Transverse colon (tissue), 4 donors: ENCODE measurements around the gene INHBC. TPM values are rescaled to one million over a fixed set of nuclear protein-coding genes. Genes with fewer than 3 reads are reported as not detected.
A peak's percentile ranks its signal among the peaks of the same experiment; 100 is the strongest.
"Not testable (repeated sequence)": the region's sequence is repeated elsewhere in the genome, so short reads cannot be mapped to it uniquely, and the experiment has no call there.

Experiments used
- DNase-seq: peaks from one replicate; pipeline ENCODE4 v3.0.0-alpha.2; 2019
- H3K27ac ChIP-seq, 4 donors: fragments of 200-600 bp; sonication (generic); 2 replicates each; pipeline ENCODE4 v1.5.1; 2016 to 2018; ENCODE audit warnings: inconsistent platforms in 4 of 4
- H3K27me3 ChIP-seq: fragments of 200-600 bp; sonication (generic); 2 replicates; pipeline ENCODE4 v1.5.1; 2017; ENCODE audit warnings: inconsistent platforms
- H3K36me3 ChIP-seq, 4 donors: fragments of 200-600 bp; sonication (generic); 2 replicates each; pipeline ENCODE4 v1.5.1; 2017 to 2019; ENCODE audit warnings: inconsistent platforms in 4 of 4
- H3K4me1 ChIP-seq, 4 donors: fragments of 200-600 bp; sonication (generic); 2 replicates each; pipeline ENCODE4 v1.5.1; 2017 to 2020; ENCODE audit warnings: inconsistent platforms in 4 of 4
- H3K4me3 ChIP-seq, 4 donors: fragments of 200-600 bp; sonication (generic); 1 replicate in 1 of 4; 2 replicates in 3 of 4; pipeline versions ENCODE4 v1.5.1 to v1.6.1; 2017 to 2019; ENCODE audit warnings: inconsistent platforms in 4 of 4
- H3K9me3 ChIP-seq, 2 donors: fragments of 200-600 bp; sonication (generic); 2 replicates each; pipeline ENCODE4 v1.5.1; 2017 to 2019; ENCODE audit warnings: inconsistent platforms in 2 of 2
- EP300 ChIP-seq: sonication (generic); formaldehyde crosslinking; IDR thresholded peaks from one replicate; pipeline ENCODE4 v1.6.1; 2017; ENCODE audit warnings: antibody characterized with exemption, low read depth
- POLR2A ChIP-seq: fragments of 450-650 bp; IDR thresholded peaks from one replicate; pipeline ENCODE4 v1.6.1; 2016; ENCODE audit warnings: antibody characterized with exemption, mild to moderate bottlenecking, moderate library complexity
- POLR2AphosphoS5 ChIP-seq, 3 donors: sonication (generic); formaldehyde crosslinking; IDR thresholded peaks; one replicate each; pipeline ENCODE4 v1.6.1; 2016; ENCODE audit warnings: antibody characterized with exemption in 3 of 3
- WGBS, 2 donors: methylation state at CpG; one replicate each; pipeline ENCODE4 v1.1.5; 2018; ENCODE audit warnings: low coverage in 1 of 2; 5-methylcytosine and 5-hydroxymethylcytosine counted together
- in situ Hi-C, 4 donors: fragments of 200-750 bp; cut with MboI; loops; one replicate each; pipeline versions ENCODE4 v1.15.0 to v1.15.1; 2017; ENCODE audit warnings: low sequenced_read_pairs in 3 of 4, low pct_ligation_motif_present in 1 of 4, low pct_unique_long_range_greater_than_20kb in 1 of 4
- intact Hi-C: fragments of 100-400 bp; cut with DNase I; formaldehyde crosslinking; loops from one replicate; pipeline ENCODE4 v1.15.1; 2023; ENCODE audit warnings: low total_unique reads
- total RNA-seq, 4 donors: library from RNA; depleted of rRNA; stranded (reverse); fragments of >200 nt; gene quantifications; one replicate each; pipeline ENCODE4 v1.1.0, GENCODE V29; 2016
- TF ChIP-seq, protein P1 (sequence below), 5 experiments: fragments of 200-600 bp in 3 of 5; fragments of 450-650 bp in 2 of 5; sonication (generic) in 3 of 5; IDR thresholded peaks; 1 replicate in 2 of 5; 2 replicates in 3 of 5; pipeline ENCODE4 v1.5.1; 2016 to 2017; ENCODE audit warnings: antibody characterized with exemption in 5 of 5, inconsistent platforms in 3 of 5, mild to moderate bottlenecking in 2 of 5, moderate library complexity in 1 of 5

Gene INHBC
- total RNA-seq, 4 donors from 2014 or later: not detected

DNA sequence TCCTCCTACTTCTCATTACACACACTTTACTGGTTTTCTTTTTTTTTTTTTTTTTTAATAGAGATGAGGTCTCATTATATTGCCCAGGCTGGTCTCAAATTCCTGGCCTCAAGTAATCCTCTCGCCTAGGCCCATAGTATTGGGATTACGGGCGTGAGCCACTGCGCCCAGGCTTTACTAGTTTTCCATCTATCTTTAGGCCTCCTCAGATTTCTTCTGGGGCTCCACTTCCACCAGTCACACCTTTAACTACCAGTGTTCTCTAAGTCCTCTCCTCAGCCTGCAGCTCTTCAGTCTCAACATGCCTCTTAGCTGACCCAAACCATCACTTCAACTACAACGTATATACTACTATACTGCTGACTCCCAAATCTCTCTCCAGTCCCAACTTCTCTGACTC is 14.1 kb upstream of the INHBC start:
- no peak overlapping the region for H3K27ac ChIP-seq
- WGBS, 2 donors: 96 to 98% methylated on average over 4 to 5 of the region's 5 CpGs
- intact Hi-C loops: no loop called here
- TF ChIP-seq, protein P1, sequence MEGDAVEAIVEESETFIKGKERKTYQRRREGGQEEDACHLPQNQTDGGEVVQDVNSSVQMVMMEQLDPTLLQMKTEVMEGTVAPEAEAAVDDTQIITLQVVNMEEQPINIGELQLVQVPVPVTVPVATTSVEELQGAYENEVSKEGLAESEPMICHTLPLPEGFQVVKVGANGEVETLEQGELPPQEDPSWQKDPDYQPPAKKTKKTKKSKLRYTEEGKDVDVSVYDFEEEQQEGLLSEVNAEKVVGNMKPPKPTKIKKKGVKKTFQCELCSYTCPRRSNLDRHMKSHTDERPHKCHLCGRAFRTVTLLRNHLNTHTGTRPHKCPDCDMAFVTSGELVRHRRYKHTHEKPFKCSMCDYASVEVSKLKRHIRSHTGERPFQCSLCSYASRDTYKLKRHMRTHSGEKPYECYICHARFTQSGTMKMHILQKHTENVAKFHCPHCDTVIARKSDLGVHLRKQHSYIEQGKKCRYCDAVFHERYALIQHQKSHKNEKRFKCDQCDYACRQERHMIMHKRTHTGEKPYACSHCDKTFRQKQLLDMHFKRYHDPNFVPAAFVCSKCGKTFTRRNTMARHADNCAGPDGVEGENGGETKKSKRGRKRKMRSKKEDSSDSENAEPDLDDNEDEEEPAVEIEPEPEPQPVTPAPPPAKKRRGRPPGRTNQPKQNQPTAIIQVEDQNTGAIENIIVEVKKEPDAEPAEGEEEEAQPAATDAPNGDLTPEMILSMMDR (IDR thresholded peaks at IDR 0.05): no peak
- TF ChIP-seq EP300 (no peak), POLR2AphosphoS5 (IDR thresholded peaks at IDR 0.05) (no peak), POLR2A (no peak)
- no peak for DNase-seq
- no peaks in the 10 kb centered on the region for H3K4me1 ChIP-seq
- no peak overlapping the region for H3K4me3 ChIP-seq
- H3K27me3 ChIP-seq: no peaks in the 10 kb centered on the region
- H3K9me3 ChIP-seq: no peaks in the 10 kb centered on the region
- no peaks in the 10 kb centered on the region for H3K36me3 ChIP-seq
- in situ Hi-C loops: no loop called here

DNA sequence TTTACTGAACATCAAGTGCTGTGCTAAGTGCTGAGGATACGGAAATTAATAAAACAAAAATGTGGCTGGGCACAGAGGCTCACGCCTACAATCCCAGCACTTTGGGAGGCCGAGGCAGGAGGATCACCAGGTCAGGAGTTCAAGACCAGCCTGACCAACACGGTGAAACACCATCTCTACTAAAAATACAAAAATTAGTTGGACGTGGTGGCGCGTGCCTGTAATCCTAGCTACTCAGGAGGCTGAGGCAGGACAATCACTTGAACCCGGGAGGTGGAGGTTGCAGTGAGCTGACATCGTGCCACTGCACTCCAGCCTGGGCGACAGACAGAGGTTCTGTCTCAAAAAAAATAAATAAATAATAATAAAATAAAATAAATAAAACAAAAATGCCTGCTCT is 7.6 kb upstream of the INHBC start:
- DNase-seq, H3K4me3 ChIP-seq, intact Hi-C loops, H3K36me3 ChIP-seq, H3K27ac ChIP-seq, H3K9me3 ChIP-seq, H3K27me3 ChIP-seq: not testable (repeated sequence)
- in situ Hi-C loops: loop anchor here in 1 of 4 donors (25.0 kb wide), 1 partner anchor 115 kb away; no protein-coding TSS in a partner anchor
- H3K4me1 ChIP-seq: peaks cover 5 to 22% (median 8%) of the 10 kb centered on the region in 4 donors
- 92 to 100% methylated on average over 1 to 10 of the region's 10 CpGs for WGBS, 2 donors

DNA sequence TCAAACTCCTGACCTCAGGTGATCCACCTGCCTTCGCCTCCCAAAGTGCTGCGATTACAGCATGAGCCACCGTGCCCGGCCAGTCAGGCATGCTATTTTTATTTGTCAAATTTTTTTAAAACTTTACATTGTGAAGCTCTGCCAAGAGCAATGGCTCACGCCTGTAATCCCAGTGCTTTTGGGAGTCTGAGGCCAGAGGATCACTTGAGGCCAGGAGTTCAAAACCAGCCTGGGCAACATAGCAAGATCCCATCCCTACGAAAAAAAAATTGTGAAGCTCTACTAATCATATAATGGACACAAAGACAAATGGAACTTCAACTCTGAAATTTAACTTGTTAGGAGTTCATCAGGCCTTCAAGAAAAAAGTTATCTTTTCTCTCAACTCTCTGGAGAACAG is 5.6 kb upstream of the INHBC start:
- Histone ChIP-seq H3K4me3 (no peak overlapping the region), H3K27me3 (no peaks in the 10 kb centered on the region), H3K27ac (peak overlapping the region; percentile 94 to 98 (median 96)), H3K4me1 (peaks cover 5 to 22% (median 8%) of the 10 kb centered on the region in 4 donors), H3K9me3 (no peaks in the 10 kb centered on the region), H3K36me3 (no peaks in the 10 kb centered on the region)
- intact Hi-C loops: no loop called here
- in situ Hi-C loops: loop anchor here in 1 of 4 donors (25.0 kb wide), 1 partner anchor 117 kb away; no protein-coding TSS in a partner anchor
- no peak for DNase-seq
- TF ChIP-seq POLR2A: no peak
- no peak for TF ChIP-seq POLR2AphosphoS5 (IDR thresholded peaks at IDR 0.05)
- TF ChIP-seq EP300: no peak
- TF ChIP-seq, protein P1 (IDR thresholded peaks at IDR 0.05): no peak
- 78 to 84% methylated on average over 2 to 6 of the region's 6 CpGs for WGBS, 2 donors

DNA sequence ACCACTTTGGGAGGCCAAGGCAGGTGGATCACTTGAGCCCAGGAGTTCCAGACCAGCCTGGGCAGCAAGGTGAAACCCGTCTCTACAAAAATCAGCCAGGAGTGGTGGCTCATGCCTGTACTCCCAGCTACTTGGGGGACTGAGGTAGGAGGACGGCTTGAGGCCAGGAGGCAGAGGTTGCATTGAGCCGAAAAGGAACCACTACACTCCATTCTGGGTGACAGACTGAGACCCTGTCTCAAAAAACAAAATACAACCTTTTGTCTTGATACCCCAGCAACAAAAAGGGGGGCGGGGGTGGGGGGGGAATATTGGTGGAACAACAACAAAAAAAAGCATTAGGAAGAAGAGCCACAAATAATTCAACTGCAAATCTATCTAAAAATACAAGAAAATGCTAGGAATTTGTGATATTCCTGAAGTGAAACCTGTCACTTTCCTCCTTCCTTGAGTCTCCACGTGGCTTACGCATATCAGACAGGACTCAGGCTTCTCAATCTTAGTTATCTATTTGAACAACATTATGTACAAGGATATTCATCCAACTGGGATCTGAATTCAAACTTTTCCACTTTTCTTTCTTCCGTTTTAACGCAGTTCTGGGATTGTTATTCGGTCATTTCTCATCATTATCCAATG is 5.0 kb upstream of the INHBC start:
- peak overlapping the region; percentile 75 to 89 (median 78) for H3K4me3 ChIP-seq
- peaks cover 5 to 22% (median 8%) of the 10 kb centered on the region in 4 donors for H3K4me1 ChIP-seq
- in situ Hi-C loops (loop anchor here in 1 of 4 donors (25.0 kb wide), 1 partner anchor 117 kb away; no protein-coding TSS in a partner anchor), intact Hi-C loops (no loop called here)
- WGBS, 2 donors: 21 to 24% methylated on average over 8 to 9 of the region's 9 CpGs
- DNase-seq: no peak
- H3K9me3 ChIP-seq: no peaks in the 10 kb centered on the region
- peak overlapping the region; percentile 94 to 98 (median 96) for H3K27ac ChIP-seq
- no peaks in the 10 kb centered on the region for H3K36me3 ChIP-seq
- H3K27me3 ChIP-seq: no peaks in the 10 kb centered on the region
- TF ChIP-seq POLR2AphosphoS5 (IDR thresholded peaks at IDR 0.05): no peak
- TF ChIP-seq, protein P1 (IDR thresholded peaks at IDR 0.05): no peak
- no peak for TF ChIP-seq EP300
- TF ChIP-seq POLR2A: no peak
